Endometrium (tissue), 2 donors: ENCODE measurements around the gene F8A3.
"Not testable (repeated sequence)": the region's sequence is repeated elsewhere in the genome, so short reads cannot be mapped to it uniquely, and the experiment has no call there.

ENCODE experiments used
- FAIRE-seq: peaks from 2 replicates; lab custom pipeline; 2012; peaks lifted over from hg19 to GRCh38; lab: Jason Lieb, UNC
- donor health status: control.
- donor health status: control.

Gene F8A3

GRCh38 chrX:155458471-155458870, at the start of gene F8A3:
F8A3 (minus strand) TSS chrX:155458620; CDS start chrX:155458600, 20 bp downstream.
- FAIRE-seq, result not testable (repeated sequence)

GRCh38 chrX:155505296-155505695, 46.9 kb upstream of the F8A3 start:
- FAIRE-seq, result no peak

- FAIRE-seq, result not testable (repeated sequence)
Measured at GRCh38 chrX:155495134-155495533, 36.7 kb upstream of the F8A3 start.

GRCh38 chrX:155491421-155491820, 33.0 kb upstream of the F8A3 start:
- not testable (repeated sequence) for FAIRE-seq

GRCh38 chrX:155477136-155477535, 18.7 kb upstream of the F8A3 start:
- not testable (repeated sequence) for FAIRE-seq

- not testable (repeated sequence) for FAIRE-seq
Measured at GRCh38 chrX:155466269-155466938, 8.0 kb upstream of the F8A3 start.

GRCh38 chrX:155460501-155460900, 2.1 kb upstream of the F8A3 start:
- FAIRE-seq, result not testable (repeated sequence)

- FAIRE-seq, result not testable (repeated sequence)
Measured at GRCh38 chrX:155457761-155458447, 516 bp downstream of the F8A3 start.

GRCh38 chrX:155441097-155441496, 17.3 kb downstream of the F8A3 start:
- no peak for FAIRE-seq

- no peak for FAIRE-seq
Measured at GRCh38 chrX:155435744-155436112, 22.7 kb downstream of the F8A3 start.

- FAIRE-seq, result no peak
Measured at GRCh38 chrX:155434906-155435743, 23.3 kb downstream of the F8A3 start.

- no peak for FAIRE-seq
Measured at GRCh38 chrX:155417769-155418168, 40.7 kb downstream of the F8A3 start.
